BJ (cell line): ENCODE results near the gene UMAD1. TPM values are rescaled to one million over a fixed set of nuclear protein-coding genes. Genes with fewer than 3 reads are reported as not detected.
"Not testable (repeated sequence)": the region's sequence is repeated elsewhere in the genome, so short reads cannot be mapped to it uniquely, and the experiment has no call there.

Source experiments
- CTCF ChIA-PET: fragments of 350-600 bp; formaldehyde crosslinking; extraction: SDS; loops from one replicate; lab custom pipeline; 2021; ENCODE audit warnings: antibody characterized with exemption, inconsistent platforms; lab: Yijun Ruan, JAX
- POLR2A ChIA-PET: fragments of 300-600 bp; sonication (Branson Sonifier 250); formaldehyde crosslinking; extraction: SDS; loops from one replicate; lab custom pipeline; 2021; ENCODE audit warnings: antibody characterized with exemption; lab: Charles Lee
- DNase-seq: peaks from one replicate; pipeline ENCODE4 v3.0.0-alpha.2; 2011; ENCODE audit warnings: low read depth
- H3K27me3 ChIP-seq: 2 replicates; pipeline ENCODE4 v1.6.0; 2011; ENCODE audit warnings: low read length; ENCODE audit not compliant: control insufficient read depth, insufficient read depth
- H3K36me3 ChIP-seq: 2 replicates; pipeline ENCODE4 v1.5.1; 2011; ENCODE audit warnings: low read length; ENCODE audit not compliant: control insufficient read depth, insufficient read depth
- H3K4me3 ChIP-seq: 2 replicates; pipeline ENCODE4 v1.5.1; 2011; ENCODE audit warnings: low read depth, mild to moderate bottlenecking, control low read depth, low read length
- polyA plus RNA-seq: library from polyadenylated mRNA; depleted of rRNA; stranded (reverse); fragments of >200 nt; gene quantifications from 2 replicates; pipeline ENCODE4 v1.2.3, GENCODE V29; 2011
- TF ChIP-seq, protein P1 (sequence below): IDR thresholded peaks from 2 replicates; pipeline ENCODE4 v1.5.1; 2011; ENCODE audit warnings: low read depth, mild to moderate bottlenecking, control low read depth, inconsistent platforms, low read length, moderate library complexity; ENCODE audit not compliant: insufficient read depth

UMAD1 gene
- polyA plus RNA-seq, 1 experiment: 10.1 TPM

GRCh38 chr7:7799138-7799537 is 158.6 kb downstream of the UMAD1 start:
- TF ChIP-seq, protein P1, sequence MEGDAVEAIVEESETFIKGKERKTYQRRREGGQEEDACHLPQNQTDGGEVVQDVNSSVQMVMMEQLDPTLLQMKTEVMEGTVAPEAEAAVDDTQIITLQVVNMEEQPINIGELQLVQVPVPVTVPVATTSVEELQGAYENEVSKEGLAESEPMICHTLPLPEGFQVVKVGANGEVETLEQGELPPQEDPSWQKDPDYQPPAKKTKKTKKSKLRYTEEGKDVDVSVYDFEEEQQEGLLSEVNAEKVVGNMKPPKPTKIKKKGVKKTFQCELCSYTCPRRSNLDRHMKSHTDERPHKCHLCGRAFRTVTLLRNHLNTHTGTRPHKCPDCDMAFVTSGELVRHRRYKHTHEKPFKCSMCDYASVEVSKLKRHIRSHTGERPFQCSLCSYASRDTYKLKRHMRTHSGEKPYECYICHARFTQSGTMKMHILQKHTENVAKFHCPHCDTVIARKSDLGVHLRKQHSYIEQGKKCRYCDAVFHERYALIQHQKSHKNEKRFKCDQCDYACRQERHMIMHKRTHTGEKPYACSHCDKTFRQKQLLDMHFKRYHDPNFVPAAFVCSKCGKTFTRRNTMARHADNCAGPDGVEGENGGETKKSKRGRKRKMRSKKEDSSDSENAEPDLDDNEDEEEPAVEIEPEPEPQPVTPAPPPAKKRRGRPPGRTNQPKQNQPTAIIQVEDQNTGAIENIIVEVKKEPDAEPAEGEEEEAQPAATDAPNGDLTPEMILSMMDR: no peak
- no peak for DNase-seq
- POLR2A ChIA-PET: no interaction called here
- CTCF ChIA-PET: no interaction called here
- no peaks in the 10 kb centered on the region for H3K27me3 ChIP-seq
- H3K4me3 ChIP-seq: no peak overlapping the region
- H3K36me3 ChIP-seq: no peaks in the 10 kb centered on the region

DNA sequence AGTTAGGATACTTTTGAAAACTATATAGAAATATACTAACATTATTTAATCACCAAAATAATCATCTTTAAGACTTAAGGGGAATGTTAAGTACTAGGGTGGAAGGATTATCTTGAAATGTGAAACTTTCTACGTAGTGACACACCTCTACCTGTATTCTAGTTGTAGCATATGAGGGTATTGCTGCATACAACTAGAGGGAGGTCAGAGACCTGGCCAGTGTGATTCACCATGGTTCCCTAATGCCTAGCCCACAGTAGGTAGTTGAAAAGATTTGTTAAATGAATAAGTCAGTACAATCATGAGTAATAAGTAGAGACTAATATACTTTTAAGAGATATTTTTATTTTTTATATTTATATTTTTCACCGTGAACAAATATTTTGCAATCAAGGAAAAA is 162.0 kb downstream of the UMAD1 start:
- POLR2A ChIA-PET: no interaction called here

DNA sequence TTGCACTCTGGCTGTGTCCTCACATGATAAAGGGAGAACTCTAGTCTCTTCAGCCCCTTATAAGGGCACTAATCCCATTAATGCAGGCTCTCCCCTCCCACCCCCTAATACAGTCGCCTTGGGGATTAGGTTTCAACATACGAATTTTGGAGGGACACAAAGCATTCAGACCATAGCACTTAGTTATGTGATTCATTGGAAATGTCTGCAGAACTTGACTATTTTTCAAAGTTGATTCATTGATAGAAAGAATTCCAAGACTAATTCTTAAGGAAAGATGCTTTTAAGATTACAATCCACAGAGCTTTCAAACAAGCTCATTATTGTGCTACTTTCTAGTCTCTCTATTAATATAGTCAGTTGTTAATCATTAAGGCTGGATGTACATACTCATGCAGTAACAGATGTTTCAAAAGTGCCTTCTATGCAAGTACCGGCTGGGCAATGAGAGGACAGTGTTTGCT is 163.2 kb downstream of the UMAD1 start:
- TF ChIP-seq, protein P1: no peak
- ChIA-PET POLR2A (no interaction called here), CTCF (interaction anchor here (1.2 kb wide), 1 partner anchor 49 kb away, joined by 3 read pairs; no protein-coding TSS in a partner anchor)
- H3K27me3 ChIP-seq: no peaks in the 10 kb centered on the region
- H3K4me3 ChIP-seq: no peak overlapping the region
- no peaks in the 10 kb centered on the region for H3K36me3 ChIP-seq
- DNase-seq: no peak

More for the DNA sequence above, 162.0 kb downstream of the UMAD1 start:
- CTCF ChIA-PET: interaction anchor here (1.2 kb wide), 1 partner anchor 48 kb away, joined by 3 read pairs; no protein-coding TSS in a partner anchor
- TF ChIP-seq, protein P1: no peak
- H3K36me3 ChIP-seq: no peaks in the 10 kb centered on the region
- H3K4me3 ChIP-seq: no peak overlapping the region
- H3K27me3 ChIP-seq: no peaks in the 10 kb centered on the region
- no peak for DNase-seq

DNA sequence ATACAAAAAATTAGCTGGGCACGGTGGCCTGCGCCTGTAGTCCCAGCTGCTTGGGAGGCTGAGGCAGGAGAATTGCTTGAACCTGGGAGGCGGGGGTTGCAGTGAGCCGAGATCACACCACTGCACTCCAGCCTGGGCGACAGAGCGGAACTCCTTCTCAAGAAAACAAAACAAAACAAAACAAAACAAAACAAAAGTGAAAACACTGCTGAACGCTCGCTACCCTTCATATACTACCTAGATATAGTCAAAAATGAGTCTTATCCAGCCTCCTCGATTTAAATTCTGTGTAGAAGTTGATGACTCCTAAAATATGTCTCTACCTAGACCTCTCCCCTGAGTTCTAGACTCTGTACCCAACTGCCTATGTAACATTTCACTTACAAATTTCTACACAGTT is 164.3 kb downstream of the UMAD1 start:
- DNase-seq, H3K36me3 ChIP-seq, H3K4me3 ChIP-seq, H3K27me3 ChIP-seq, POLR2A ChIA-PET: not testable (repeated sequence)
- CTCF ChIA-PET: interaction anchor here (0.7 kb wide), 1 partner anchor 73 kb away, joined by 3 read pairs; no protein-coding TSS in a partner anchor

DNA sequence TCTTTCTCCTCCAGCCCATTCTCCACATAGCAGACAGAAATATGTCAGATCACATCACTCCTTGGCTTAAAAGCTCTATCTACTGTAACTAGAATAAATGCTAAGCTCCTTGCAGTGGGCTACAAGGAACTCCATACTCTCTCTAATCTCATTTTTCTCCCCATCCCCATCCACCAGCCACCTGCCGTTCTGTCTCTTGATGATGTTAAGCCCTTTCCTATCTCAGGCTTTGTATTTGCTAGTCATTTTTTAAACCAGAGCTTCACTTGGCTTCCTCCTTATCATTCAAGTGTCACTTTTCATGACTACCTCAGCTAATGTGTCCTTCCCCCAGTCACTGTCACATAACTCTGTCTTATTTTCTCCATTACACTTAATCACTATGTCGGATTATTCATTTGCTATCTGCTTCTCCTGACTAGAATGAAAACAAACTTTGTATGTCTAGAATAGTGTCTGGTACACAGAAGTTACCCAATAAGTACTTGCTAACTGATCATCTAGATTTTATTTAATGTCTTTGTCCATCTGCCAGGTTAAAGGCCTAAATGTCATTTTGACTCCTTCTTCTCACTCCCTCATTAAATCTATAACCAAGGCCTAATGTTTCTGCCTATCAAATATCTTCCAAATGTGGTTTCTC is 165.1 kb downstream of the UMAD1 start:
- CTCF ChIA-PET: interaction anchor here (0.7 kb wide), 1 partner anchor 72 kb away, joined by 3 read pairs; no protein-coding TSS in a partner anchor
- no peak for DNase-seq
- no peaks in the 10 kb centered on the region for H3K36me3 ChIP-seq
- H3K4me3 ChIP-seq: no peak overlapping the region
- no peaks in the 10 kb centered on the region for H3K27me3 ChIP-seq
- TF ChIP-seq, protein P1: no peak
- POLR2A ChIA-PET: no interaction called here
